Suppressor macrophage treated with lipopolysaccharide for 4 hours (primary cell): ENCODE results near the gene LAX1.
A peak's percentile ranks its signal among the peaks of the same experiment; 100 is the strongest.
"Not testable (repeated sequence)": the region's sequence is repeated elsewhere in the genome, so short reads cannot be mapped to it uniquely, and the experiment has no call there.

Source experiments
- DNase-seq: peaks from one replicate; pipeline ENCODE4 v3.0.0-alpha.2; 2020

LAX1 gene

DNA sequence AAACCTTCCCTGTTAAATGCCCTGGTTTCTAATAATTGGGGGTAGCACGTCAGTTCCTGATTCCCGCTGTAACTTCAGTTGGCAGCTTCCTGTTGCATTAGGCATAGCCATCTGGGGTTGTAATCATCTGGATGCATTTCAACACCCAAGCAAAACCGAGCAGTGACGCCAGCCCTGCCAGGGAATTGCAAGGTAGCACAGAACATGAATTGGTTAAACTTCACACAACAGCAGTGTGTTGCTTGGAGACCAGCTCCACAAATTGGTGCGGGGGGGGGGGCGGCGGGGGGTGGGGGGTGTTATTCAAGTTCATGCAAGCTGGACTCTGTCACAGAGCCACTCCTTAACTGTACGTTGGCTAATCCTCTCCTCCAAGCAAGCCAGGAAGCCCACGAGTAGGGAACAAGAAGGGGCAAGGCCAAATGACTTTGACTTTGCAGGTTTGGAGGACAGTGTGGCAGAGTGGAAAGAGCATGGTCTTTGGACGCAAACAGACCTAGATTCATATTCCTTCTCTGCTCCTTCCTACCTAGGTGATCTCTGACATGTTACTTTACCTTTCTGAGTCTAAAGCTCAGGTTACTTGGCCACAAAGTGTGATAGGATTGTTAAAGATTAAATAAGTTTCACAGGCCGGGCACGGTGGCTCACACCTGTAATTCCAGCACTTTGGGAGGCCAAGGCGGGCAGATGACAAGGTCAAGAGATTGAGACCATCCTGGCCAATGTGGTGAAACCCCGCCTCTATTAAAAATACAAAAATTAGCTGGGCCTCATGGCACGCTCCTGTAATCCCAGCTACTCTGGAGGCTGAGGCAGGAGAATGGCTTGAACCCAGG is 4.7 kb downstream of the LAX1 start:
- DNase-seq = peak; percentile 93

- DNase-seq = no peak
Measured at GRCh38 chr1:203771901-203772301, 6.9 kb downstream of the LAX1 start.

GRCh38 chr1:203772836-203773235 is 7.9 kb downstream of the LAX1 start:
- DNase-seq = no peak

GRCh38 chr1:203776636-203777035 is 11.7 kb downstream of the LAX1 start:
- no peak for DNase-seq

- DNase-seq = no peak
Measured at GRCh38 chr1:203777596-203777995, 12.6 kb downstream of the LAX1 start.

- DNase-seq = no peak
Measured at GRCh38 chr1:203778146-203778545, 13.2 kb downstream of the LAX1 start.

DNA sequence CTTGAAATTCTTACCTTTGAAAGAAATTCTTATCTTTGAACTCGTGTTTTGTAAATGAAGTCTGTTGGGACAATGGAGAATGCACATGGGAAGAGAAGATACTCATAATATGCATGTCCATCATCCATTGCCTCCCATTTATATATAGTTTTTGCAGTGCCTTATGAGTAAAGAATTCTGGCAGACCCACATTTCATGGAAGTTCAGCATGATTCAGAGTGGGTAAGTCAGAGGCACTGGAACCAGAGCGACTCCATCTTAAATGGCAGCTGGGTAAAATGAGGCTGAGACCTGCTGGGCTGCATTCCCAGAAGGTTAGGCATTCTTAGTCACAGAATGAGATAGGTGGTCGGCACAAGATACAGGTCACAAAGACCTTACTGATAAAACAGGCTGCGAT is 13.8 kb downstream of the LAX1 start:
- no peak for DNase-seq

GRCh38 chr1:203781962-203782361 is 17.0 kb downstream of the LAX1 start:
- DNase-seq = no peak

- no peak for DNase-seq
Measured at GRCh38 chr1:203789966-203790365, 25.0 kb downstream of the LAX1 start.

DNA sequence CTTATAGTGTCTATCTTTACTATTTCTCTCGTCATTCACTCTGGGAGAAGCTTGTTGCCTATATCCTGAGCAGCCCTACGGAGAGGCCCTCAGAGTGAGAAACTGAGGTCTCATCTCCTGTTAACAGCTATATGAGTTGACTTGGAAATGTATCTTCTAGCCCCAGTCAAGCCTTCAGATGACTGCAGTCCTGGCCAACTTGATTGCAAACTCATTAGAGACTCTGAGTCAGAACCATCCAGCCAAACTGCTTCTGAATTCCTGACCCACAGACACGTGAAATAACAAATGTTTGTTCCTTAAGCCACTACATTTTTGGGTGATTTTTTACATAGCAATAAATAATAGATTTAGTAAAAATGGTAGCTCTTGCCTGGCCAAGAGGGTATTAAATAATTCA is 26.5 kb downstream of the LAX1 start:
- DNase-seq = no peak

DNA sequence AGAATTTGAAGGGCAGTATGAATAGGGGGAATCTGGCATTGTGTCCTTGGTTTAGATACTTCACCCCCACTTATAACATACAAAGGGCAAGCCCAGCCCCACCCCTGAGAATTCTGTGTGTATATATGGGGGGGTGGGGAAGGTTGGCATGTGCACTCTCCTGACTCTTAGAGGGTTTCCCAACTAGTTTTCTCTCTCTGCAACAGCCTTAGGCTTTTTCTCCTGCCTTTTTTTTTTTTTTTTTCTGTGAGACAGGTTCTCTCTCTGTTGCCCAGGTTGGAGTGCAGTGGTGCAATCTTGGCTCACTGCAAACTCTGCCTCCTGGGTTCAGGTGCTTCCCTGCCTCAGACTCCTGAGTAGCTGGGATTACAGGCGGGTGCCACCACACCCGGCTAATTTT is 27.5 kb downstream of the LAX1 start:
- no peak for DNase-seq

GRCh38 chr1:203793561-203793960 is 28.6 kb downstream of the LAX1 start:
- not testable (repeated sequence) for DNase-seq

DNA sequence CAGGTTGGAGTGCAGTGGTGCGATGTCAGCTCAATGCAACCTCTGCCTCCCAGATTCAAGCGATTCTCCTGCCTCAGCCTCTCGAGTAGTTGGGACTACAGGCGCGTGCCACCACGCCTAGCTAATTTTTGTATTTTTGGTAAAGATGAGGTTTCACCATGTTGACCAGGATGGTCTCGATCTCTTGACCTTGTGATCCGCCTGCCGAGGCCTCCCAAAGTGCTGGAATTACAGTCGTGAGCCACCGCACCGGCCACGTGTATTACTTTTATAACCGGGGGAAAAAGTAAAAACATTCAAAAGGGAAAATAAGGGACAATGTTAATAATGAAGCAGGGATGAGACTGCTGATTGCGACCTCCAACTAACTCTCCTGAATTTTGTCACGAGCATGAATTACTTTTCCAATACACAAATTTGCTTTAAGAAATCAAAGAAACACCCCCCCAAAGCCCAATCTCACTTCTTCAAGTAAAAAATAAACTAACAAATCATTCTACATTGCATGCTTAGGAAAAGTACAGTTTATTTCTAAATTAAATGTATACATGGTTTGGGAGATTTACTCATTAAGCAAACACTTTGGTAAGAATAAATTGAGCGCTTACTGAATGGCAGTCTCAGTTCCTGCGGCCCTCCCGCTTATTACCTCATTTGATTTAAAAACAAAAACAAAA is 29.9 kb downstream of the LAX1 start:
- no peak for DNase-seq

DNA sequence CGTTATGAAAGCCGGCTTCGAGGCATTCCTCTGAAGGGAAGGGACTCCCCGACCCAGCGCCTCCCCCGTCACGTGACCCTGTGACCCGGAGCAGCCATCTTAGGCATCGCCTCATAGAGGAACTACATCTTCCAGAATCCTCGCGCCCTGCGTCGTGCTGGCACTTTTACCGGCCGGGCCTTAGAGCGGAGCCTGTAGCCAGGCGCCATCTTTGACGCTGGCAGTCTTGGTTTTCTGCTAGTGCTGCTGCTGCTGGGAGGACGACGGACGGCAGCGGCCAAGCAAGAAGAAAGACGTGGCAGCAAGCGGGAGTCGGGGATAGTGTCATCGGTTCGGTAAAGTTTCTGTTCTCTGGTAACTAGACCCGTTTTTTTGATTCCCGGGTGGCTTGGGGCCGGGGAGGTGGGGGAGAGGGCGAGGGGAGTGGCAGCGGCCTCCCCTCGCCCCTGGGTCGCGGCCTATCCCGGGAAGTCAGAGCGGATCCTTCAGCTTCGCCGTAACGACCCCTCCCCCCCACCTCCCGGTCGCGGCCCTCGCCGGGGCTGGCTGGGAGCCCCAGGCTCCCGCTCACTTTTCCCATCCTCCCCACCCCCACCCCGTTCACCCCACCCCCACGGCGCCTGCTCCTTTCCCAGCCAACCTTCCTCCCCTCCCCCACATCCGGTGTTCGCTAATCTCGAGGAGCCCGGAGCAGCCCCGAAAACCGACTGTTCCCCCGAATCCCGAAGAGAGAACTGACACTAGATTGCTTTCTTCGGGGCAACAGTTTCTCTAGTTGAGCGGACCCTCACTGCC is 30.7 kb downstream of the LAX1 start, which contains the start of the genes ZBED6 and ZC3H11A:
Gene ZBED6 (plus strand): TSS at position 183 of the 795 bp plus-strand sequence. CDS start 1,900 bp downstream, outside the sequence.
Gene ZC3H11A (plus strand): TSS at position 183 of the 795 bp plus-strand sequence. CDS start 21,448 bp downstream, outside the sequence.
- DNase-seq = peak; percentile 100

GRCh38 chr1:203796236-203796605 is 31.2 kb downstream of the LAX1 start:
- DNase-seq = peak; percentile 58

DNA sequence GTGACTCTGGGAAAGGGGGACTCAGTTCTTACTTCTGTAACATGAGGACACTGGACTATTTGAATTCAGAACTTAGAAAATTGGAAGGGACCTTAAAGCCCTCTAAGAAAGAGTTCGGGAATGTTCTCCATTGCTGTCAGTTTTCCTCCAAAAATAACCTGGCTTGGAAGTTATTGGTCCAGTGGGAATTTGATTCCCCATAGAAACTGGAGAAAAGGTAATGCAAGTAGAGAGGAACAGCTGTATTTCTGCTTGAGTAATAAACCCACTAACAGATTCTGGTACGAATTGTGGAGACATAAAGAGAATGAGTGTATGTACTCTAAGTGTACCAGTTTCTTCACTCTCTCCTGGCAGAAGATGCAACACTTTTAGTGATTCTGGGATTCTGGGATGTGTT is 32.2 kb downstream of the LAX1 start:
- no peak for DNase-seq

- no peak for DNase-seq
Measured at GRCh38 chr1:203797948-203798655, 33.1 kb downstream of the LAX1 start.

DNA sequence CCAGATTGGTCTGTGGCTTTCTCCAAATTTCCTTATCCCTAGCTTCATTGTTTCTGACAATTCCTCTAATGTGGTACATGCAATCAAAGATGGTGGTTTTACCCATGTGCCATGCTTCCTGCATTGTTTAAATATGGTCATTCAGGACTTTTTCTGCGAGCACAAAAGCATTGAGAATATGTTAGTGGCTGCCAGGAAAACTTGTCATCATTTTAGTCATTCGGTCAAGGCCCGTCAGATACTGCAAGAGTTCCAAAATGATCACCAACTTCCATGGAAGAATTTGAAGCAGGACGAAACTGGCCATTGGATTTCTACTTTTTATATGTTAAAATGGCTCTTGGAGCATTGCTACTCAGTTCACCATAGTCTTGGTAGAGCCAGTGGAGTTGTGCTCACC is 34.2 kb downstream of the LAX1 start:
- DNase-seq = no peak

DNA sequence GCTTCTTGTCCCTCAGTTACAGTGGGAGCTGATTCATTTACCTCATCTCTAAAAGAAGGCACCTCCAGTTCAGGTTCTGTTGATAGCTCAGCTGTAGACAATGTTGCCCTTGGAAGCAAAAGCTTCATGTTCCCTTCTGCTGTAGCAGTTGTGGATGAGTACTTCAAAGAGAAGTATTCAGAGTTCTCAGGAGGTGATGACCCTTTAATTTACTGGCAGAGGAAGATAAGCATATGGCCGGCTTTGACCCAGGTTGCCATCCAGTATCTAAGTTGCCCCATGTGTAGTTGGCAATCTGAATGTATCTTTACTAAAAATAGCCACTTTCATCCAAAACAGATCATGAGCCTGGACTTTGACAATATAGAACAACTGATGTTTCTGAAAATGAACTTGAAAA is 35.0 kb downstream of the LAX1 start:
- DNase-seq = no peak

- DNase-seq = no peak
Measured at GRCh38 chr1:203805689-203806088, 40.7 kb downstream of the LAX1 start.

GRCh38 chr1:203807196-203807595 is 42.2 kb downstream of the LAX1 start:
- DNase-seq = no peak

- no peak for DNase-seq
Measured at GRCh38 chr1:203813581-203814341, 48.8 kb downstream of the LAX1 start.
